Measurements from ENCODE around the gene VEGFB.

GRCh38 chr11:64219755-64220154 is 14.6 kb upstream of the VEGFB start:
- TF ChIP-seq CTCF (IDR thresholded peaks at IDR 0.05; ENCODE audit: low read depth, low read length) (no peak), EZH2phosphoT487 (IDR thresholded peaks at IDR 0.05; ENCODE audit: low read depth) (no peak)
